WI38 (cell line): ENCODE measurements around the gene COQ8A.

Source experiments
- H3K4me3 ChIP-seq: 2 replicates; pipeline ENCODE4 v1.5.1; 2011; ENCODE audit warnings: low read depth, mild to moderate bottlenecking, control low read depth, low read length
- CTCF ChIP-seq: IDR thresholded peaks from 2 replicates; pipeline ENCODE4 v1.5.1; 2012; ENCODE audit warnings: low read depth, mild to moderate bottlenecking, control low read depth, low read length

Gene COQ8A

DNA sequence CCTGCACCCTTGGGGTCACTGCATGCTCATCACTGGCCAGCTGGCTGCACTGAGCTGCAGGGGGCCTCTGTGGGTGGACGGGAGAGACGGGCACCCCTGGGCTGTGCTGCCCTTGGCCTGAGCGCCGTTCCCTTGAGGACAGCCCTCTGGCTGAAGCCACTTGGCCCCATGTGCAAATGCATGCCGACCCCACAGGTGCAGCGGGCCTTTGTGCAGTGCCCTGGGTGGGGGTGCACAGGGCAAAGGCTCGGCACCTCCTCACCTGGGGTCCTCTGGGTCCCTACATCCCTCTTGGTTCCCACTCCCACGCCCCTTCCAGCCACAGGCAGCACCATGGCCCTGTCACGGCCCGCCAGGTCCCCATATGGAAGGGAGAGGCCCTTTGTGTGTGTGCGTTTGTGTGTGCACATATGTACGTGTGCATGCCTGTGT, 41.3 kb downstream of the COQ8A start:
- TF ChIP-seq CTCF, result no peak
- no peak overlapping the region for H3K4me3 ChIP-seq

- no peak for TF ChIP-seq CTCF
- no peak overlapping the region for H3K4me3 ChIP-seq
Measured at GRCh38 chr1:226981838-226982237, 41.7 kb downstream of the COQ8A start.

DNA sequence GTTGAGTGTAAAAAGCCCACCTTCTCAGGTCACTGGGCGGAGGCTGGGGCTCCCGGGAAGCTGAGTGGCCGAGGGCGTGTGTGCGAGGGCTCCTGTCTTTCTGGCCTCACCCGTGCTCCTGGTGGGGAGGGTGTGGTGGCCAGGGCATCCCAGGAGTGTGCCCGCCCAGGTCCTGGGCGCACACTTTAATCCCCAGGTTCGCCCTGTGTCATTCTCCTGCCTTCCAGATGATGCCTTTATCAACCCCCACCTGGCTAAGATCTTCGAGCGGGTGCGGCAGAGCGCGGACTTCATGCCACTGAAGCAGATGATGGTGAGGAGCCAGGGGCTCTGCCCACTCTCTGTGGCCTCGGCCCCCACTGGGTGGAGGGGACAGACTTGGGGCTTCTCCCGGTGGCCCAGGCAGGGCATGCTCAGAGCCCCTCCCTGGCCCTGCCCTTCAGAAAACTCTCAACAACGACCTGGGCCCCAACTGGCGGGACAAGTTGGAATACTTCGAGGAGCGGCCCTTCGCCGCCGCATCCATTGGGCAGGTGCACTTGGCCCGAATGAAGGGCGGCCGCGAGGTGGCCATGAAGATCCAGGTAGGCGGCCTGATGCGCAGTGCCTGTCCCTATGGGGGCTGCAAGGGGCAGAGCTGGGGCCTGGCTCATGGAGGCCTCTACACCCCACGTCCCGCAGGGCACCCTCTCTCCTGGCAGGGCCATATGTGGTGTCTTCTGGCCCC, 42.5 kb downstream of the COQ8A start:
- no peak for TF ChIP-seq CTCF
- H3K4me3 ChIP-seq, result no peak overlapping the region

- no peak for TF ChIP-seq CTCF
- no peak overlapping the region for H3K4me3 ChIP-seq
Measured at GRCh38 chr1:226983247-226983991, 43.3 kb downstream of the COQ8A start.

GRCh38 chr1:226983992-226984364, 43.9 kb downstream of the COQ8A start:
- H3K4me3 ChIP-seq, result no peak overlapping the region
- no peak for TF ChIP-seq CTCF

DNA sequence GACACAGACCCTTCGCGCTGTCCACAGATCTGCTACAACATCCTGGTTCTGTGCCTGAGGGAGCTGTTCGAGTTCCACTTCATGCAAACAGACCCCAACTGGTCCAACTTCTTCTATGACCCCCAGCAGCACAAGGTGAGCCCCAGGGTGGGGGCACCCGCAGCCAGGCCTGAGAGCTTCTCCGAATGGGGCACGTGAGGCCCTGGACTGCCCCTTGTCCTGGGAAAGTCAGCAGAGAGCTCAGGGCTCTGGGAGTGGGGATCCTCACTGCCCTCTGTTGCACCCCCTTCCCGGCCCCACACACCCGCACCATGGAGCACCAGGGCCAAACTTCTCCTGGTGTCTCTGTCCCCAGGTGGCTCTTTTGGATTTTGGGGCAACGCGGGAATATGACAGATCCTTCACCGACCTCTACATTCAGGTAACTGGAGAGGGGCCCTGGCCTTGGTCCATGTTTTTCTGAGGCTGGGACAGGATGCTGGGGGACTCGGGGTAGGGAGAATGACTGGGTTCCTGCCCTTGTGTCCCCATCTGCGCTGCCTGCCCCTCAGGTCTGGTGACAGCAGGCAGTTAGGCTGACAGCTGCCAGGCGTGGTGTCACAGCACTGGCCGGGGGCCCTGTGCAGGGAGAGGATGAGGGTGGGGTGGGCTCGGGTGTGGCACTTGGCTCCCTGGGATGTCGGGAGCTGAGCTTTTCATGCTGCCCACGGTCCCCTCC, 44.6 kb downstream of the COQ8A start:
- TF ChIP-seq CTCF, result no peak
- no peak overlapping the region for H3K4me3 ChIP-seq
